NOMO-1 treated with DMSO at 0.1 percent for 48 hours (cell line): Measurements from ENCODE around the gene HSP90B1.

ENCODE experiments used
- DNase-seq: peaks from one replicate; lab custom pipeline; 2025; ENCODE audit not compliant: unreplicated experiment; lab: John Stamatoyannopoulos, UW

HSP90B1 gene

DNA sequence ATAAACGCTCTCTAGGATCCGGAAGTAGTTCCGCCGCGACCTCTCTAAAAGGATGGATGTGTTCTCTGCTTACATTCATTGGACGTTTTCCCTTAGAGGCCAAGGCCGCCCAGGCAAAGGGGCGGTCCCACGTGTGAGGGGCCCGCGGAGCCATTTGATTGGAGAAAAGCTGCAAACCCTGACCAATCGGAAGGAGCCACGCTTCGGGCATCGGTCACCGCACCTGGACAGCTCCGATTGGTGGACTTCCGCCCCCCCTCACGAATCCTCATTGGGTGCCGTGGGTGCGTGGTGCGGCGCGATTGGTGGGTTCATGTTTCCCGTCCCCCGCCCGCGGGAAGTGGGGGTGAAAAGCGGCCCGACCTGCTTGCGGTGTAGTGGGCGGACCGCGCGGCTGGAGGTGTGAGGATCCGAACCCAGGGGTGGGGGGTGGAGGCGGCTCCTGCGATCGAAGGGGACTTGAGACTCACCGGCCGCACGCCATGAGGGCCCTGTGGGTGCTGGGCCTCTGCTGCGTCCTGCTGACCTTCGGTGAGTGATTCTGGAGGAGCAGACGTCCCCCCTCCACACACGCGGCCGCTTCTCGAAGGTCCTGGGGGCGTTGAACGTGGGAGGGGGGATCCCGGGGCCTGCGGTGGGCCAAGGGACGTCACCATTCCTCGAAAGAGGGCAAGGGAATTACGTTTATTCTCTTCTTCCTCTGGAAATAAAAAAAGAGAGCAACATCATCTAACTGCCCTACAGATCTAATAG lies at the start of gene HSP90B1:
TSS of gene HSP90B1 (plus strand) at position 377 of the 753 bp plus-strand sequence. CDS start at position 483, 106 bp downstream.
- DNase-seq: peak; percentile 99

DNA sequence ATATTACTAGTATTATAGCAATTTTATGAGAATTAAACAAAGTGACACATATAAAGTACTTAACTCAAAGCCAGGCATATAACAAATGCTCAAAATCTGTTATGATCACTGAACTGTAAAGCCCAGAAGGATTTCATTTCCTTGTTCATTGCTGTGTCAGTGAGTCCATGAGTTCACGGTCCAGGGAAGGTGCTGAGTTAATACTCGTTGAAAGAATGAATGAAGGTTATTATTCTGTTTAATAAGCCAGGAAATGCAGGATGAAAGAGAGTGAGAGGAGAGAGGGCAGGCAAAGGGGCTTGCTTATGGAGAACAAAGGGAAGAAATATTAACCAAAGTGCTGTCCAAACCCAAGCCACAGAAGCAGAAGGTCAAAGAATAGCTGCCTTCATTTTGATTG lies 48.9 kb upstream of the HSP90B1 start:
- no peak for DNase-seq

DNA sequence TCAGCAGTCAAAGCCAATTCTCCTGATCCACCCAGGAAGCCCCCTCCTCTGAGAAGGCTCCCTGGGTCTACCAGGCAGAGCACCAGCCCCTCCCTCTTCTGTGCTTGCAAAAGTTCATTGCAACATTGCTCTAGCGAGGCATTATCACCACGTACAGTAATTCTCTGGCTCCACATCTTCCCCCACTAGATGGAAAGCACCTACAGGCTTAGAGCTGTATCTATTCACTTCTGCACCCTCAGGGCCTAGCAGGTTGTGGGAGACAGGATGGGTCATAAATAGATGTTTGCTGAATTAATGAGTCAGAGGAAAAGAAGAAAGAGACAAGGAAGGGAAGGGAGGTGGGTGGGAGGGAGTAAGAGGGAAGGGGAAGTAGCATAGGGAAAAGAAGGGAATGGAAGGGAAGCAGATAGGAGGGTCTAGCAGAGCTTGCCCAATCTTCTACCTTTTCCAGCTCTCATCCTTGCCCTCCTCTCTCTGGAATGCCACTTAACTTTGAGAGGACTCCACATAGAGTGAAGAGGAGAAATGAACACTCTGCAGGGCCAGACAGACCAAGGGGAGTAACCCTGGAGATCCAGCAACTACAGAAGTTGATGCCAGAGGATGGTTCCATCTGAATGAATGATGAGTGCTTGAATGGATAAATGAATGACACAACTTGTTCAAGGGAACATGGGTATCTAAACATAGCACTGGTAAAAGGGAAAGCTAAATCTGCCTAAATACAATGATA lies 47.2 kb upstream of the HSP90B1 start:
- no peak for DNase-seq

DNA sequence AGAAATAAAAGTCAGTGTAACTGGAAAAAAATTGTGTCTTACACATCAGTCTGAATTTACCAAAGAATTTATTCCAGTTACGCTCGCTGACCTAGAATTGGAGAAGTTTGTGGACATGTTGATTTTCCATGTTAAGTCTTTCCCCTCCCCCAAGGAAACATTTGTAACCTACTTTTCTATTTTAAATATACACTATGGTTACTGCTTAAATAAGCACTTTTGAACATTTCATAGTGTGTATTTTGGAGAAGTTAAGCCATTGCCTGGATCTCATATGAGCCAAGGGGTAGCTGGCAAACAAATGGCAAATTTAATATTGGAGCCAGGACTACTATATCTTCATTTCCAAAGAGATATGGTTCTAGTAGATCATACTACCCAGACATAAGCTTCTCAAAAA lies 46.3 kb upstream of the HSP90B1 start:
- DNase-seq: no peak

DNA sequence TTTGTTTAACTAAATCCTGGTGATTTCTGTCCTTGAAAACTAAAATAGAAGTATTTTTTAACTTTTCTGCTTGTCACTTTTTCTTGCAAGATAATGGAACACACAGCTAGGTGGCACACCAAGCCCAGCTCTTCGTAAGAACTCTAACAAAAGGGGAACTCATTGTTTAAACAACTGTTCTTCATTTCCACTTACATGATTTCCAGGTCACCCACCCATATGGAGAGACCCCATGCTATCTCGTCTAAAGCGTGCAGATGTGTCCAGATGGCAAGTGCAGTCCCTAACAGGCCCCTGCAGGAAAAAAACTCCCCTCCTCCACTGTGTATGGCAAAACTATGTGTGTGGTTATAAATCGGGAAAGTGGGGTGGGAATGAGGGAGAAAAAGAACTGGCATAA lies 45.9 kb upstream of the HSP90B1 start:
- peak; percentile 71 for DNase-seq

DNA sequence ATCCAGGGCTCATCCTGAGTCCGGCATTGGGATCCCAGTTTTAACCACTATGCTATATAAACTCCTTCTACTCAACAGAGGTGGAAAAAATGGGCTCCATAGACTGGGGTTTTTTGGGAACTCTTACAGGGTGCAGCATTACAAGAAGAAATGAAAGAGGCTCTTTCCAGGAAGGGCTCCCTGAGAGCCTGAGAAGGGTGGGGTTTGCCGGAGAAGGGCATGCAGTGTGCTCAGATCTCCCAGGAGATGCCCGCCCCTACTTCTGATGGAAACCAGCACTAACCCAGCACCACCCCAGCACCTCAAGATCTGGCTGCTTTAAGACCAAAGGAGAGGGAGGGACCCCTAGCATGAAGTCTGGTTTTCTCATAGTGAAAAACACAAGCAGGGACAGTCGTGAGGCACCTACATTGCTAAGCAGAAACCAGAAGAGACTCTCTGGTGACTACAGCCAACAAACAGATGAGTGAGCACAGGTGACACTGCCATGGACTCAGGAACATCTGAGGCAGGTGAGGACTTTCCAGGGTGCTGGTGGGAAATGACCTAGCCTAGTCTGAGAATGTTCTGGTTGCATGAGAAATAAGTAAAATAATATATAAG lies 43.9 kb upstream of the HSP90B1 start:
- no peak for DNase-seq

DNA sequence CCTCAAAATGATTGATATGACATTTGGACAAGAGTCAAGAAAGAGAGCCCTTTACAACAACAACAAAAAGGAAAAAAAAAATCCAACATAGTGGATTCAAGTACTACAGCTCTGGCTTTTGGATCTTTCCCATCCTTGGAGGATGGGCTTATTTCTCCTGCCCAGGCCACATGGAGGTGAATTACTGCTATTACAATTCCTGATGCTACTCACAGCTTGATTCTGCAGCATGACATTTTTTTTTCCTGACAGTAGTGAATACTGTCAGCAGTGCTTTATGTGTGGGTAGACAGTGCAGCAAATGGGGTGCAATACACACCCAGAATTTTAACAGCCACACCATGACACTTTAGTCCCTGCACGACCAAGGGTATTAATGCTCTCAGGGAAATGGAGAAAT lies 42.5 kb upstream of the HSP90B1 start:
- no peak for DNase-seq

DNA sequence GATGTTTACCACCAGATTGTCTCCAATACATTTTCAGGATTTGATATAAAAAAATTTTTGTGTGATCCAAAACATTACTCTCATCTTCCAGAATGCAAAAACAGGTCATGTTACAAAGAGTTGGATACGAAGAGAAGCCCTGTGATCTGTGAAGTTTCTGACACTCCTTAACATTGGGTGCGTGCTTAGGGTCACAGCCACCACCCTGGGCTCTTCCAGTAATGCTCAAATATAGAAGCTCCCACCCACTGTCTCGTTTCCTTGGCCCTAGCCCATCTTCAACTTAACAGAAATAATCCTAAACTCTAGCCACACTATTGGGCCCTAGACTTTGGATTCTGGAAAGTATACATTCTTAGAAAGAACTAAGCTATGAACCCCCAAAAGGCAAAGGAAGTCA lies 32.9 kb upstream of the HSP90B1 start:
- no peak for DNase-seq

DNA sequence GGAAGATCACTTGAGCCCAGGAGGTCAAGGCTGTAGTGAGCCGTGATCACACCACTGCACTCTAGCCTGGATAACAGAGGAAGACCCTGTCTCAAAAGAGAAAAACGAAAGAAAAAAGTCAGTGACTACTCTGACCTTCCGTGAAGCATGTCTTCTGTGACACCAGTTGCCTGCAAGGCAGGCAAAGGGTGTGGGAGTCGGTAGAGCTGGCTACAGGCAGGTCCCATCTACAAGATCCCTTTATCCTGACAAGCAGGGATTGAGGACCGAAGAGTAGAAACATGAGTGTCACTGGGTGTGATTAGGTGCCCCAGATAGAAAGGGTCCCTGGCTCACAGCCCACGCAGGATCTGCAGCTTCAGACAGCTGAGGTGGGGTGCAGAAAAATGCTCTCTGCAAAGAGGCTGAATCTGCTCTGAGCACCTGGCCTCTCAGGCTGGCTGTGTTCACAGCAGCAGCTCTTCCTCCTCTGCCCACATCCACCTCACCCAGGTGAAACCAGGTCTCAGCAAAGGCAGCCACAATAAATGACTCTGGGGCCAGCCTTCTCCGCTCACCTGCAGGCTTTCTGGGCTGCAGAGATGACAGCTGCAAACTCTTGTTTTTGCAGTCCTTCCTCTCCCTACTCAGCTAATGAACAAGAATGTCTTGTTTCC lies 28.6 kb upstream of the HSP90B1 start:
- no peak for DNase-seq

DNA sequence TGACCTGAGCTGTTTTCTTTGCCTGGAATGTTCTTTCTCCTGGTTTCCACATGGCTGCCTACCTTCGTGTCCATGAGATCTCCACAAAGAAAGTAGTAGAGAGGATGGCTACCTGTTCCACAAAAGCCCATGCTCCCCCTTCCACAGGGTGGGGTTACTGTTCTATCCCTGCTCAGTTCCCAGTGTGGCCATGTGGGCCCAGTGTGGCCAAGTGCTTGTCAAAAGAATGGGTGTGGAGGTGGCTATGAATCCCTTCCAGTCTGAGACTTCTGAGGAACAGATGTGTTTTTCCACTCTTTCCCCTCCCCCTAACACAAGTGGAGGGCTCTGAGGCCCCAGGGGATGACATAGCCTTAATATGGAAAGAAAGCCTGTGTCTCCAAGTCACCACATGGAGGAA lies 26.2 kb upstream of the HSP90B1 start:
- DNase-seq: no peak

DNA sequence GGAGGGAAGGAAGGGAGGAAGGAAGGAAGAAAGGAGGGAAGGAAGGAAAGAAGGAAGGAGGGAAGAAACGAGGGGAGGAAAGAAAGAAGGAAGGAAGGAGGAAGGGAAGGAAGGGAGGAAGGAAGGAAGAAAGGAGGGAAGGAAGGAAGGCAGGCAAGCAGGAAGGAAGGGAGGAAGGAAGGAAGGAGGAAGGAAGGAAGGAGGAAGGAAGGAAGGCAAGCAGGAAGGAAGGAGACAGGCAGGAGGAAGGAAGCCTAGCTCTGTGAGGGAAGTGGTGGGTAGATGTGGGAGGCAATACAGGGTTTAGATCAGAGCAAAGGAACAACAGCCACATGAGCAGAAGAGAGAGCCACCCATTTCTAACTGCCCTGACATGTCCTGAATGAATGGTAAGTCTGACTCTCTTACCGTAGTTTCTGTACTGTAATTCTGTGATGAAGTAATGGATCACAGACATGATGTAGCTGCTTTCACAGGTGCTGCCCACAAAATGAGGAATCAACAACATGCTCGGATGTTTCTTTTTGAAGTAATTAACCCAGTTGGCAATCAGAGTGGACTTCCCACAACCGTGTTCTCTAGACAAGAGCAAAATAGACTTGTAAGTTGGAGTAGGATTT lies 24.4 kb upstream of the HSP90B1 start:
- DNase-seq: peak; percentile 22

DNA sequence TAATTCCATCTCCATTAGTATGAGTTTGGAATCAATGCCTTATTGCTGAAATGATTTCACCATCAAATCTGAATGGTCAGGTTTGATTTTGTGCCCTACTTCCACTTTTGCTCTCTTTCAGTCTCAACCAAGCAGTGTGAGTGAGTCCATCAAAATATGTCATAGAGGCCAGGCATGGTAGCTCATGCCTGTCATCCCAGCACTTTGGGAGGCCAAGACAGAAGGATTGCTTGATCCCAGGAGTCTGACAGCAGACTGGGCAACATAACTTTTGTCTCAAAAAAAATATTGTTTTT lies 22.0 kb upstream of the HSP90B1 start:
- no peak for DNase-seq

DNA sequence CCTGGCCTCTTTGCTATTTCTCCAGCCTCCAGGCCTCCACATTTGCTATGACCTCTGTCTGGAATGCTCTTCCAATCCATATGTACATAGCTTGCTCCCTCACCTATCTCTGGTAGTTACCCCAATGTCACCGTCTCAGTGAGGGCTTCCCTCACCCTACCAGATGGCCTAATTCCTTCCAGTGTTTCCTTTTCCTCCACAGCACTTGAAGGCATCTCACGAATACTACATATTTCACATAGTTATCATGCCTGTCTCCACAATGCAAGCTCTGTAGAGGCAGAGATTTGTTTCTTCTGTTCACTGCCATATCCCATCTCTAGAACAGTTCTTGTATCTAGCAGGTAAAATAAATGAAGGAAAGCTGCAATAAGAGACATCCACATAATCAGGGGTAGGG lies 21.3 kb upstream of the HSP90B1 start:
- no peak for DNase-seq

DNA sequence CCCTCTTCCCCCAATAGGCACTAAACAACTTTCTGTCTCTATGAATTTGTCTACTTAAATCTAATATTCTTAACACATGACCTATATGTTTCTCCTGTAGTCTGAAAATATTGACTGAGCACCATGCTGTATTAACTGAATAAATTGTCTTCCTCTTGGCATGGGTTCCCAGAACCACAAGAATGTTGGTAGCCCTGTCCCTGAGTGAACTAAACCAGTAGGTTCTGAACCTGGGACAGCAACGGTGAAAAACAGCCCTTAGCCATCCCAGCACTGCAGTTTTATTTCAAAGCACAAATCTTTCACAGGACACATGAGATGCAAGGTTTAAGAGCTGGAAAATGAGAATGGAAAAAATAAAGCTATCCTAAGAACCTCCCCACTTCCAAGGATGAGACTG lies 20.4 kb upstream of the HSP90B1 start:
- DNase-seq: no peak

DNA sequence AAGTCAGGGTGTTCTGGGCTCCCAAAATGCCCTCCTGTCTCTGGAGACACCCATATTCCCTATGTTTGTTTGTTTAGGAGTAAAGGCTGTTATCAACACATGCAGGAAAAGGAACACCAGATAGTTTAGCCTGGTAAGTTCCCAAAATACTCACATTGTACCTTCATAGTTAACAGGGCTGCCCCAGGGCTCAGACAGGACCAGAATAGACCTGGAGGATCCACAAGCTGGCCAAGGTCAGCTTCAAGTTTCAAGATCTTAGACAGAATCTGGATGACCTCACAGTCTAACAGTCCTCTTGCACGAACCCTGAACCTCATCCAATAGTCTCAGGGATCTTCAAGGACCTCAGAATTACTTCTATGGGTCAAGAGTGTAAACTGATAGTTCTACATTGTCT lies 18.1 kb upstream of the HSP90B1 start:
- no peak for DNase-seq

DNA sequence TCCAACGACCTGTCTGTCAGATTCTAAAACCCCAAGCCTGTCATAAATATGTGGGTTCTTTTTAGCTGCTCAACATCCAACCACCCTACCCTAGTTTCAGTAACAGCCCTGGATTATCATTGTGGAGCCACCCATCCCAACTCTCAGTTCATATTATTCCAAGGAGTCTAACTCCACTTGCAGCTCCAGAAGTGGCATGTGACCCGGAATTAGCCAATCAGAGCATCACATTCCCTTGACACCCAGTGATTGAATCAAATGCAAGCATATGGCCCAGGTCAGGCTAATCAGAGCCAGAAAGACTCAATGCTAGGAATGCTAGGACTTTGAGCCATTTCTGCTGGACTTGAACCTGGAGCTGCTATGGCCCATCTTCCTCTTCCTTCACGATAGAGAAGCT lies 17.1 kb upstream of the HSP90B1 start:
- DNase-seq: no peak

DNA sequence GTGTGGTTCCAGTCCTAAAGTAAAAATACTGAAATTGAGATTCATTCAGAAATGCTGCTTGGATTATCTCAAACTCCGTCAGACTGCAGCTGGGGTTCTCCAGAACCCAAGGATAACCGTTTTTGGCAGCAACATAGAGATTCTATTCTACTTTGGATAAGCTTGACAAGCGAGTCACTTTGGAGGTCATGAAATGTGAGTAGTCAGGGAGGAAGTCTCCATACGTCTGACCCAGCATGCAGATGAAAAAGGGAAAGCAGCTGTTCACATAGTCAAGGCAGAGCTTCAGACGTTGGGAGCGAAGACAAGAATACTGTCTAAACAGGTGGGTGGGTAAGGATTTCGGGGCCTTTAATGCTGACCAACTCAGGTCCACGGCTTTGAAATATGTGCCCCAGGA lies 14.9 kb upstream of the HSP90B1 start:
- DNase-seq: no peak

DNA sequence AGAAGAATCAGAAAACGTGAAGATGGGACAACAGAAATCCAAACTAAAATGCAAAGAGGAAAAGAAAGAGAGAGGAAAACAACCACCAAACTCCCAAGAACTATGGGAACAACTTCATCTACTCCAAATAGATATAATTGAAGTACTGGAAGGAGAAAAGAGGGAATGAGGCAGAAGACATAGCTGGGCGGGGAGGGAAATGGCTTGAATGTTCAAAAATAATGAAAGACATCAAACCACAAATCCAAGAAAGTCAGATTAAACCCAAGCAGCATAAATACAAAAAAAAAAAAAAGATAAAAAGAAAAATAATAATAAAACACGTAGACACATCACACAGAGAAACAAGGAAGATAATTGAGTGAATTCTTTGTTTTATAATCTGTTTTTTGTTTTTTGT lies 12.3 kb upstream of the HSP90B1 start:
- DNase-seq: no peak

DNA sequence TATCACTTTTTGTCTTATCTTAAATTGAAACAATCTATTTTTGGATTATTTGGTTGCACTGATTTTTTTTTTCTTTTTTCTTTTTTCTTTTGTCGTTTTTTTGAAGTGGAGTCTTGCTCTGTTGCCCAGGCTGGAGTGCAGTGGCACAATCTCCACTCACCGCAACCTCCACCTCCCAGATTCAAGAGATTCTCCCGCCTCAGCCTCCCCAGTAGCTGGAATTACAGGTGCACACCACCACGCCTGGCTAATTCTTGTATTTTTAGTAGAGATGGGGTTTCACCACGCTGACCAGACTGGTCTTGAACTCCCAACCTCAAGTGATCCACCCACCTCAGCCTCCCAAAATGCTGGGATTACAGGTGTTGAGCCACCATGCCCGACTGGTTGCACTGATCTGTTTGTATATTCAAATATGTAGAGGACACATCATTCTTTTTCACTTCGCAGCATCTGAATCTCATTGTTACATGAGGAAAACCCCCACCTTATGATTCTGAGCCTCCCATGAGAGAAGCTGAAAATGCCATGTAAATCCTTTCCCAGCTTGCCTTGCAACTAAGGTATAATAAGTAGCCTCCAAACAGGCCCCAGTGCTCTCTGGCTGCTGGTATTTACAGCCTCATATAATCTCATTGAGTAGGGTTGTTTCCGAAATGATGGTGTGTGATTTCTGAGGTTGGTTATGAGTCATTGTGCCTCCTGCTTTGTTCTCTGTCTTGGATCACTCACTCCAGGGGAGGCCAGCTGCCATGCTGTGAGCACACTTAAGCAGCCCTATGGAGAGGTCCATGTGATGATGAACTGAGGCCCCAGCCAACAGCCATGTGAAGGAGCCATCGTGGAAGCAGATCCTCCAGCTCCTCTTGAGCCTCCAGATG lies 5.2 kb upstream of the HSP90B1 start:
- no peak for DNase-seq

DNA sequence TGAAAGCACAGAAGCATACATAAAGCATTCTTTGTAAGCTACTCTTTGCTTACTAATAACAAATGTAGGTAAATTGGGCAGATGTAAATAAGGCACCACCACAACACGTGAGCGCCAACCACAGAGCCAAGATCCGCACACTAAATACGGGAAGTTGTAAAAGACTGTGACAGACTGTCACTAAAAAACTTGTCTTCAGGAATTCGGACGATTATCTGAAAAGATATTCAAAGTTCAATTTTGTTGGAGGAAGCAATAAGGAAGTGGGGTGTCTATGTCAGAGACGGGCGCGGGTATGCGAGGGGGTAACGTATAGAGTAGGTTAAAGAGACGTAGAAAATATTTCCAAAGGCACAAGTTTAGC lies 1.5 kb upstream of the HSP90B1 start:
- DNase-seq: peak; percentile 78
